GM19023 (cell line): Measurements from ENCODE around the gene ZNF358.

Experiments
- ATAC-seq: cut with Tn5 transposase; IDR thresholded peaks from one replicate; pipeline ENCODE4 v1.9.1; 2021; ENCODE audit warnings: mild to moderate bottlenecking, moderate library complexity; ENCODE audit not compliant: unreplicated experiment

The ZNF358 gene

DNA sequence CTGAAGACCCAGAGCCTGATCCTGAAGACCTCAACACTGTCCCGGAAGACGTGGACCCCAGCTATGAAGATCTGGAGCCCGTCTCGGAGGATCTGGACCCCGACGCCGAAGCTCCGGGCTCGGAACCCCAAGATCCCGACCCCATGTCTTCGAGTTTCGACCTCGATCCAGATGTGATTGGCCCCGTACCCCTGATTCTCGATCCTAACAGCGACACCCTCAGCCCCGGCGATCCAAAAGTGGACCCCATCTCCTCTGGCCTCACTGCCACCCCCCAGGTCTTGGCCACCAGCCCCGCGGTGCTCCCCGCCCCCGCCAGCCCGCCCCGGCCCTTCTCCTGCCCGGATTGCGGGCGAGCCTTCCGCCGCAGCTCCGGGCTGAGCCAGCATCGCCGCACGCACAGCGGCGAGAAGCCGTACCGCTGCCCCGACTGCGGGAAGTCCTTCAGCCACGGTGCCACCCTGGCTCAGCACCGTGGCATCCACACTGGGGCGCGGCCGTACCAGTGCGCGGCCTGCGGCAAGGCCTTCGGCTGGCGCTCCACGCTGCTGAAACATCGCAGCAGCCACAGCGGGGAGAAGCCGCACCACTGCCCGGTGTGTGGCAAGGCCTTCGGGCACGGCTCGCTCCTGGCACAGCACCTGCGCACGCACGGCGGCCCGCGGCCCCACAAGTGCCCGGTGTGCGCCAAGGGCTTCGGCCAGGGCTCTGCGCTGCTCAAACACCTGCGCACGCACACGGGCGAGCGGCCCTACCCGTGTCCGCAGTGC, 3.6 kb downstream of the ZNF358 start:
- no peak for ATAC-seq

DNA sequence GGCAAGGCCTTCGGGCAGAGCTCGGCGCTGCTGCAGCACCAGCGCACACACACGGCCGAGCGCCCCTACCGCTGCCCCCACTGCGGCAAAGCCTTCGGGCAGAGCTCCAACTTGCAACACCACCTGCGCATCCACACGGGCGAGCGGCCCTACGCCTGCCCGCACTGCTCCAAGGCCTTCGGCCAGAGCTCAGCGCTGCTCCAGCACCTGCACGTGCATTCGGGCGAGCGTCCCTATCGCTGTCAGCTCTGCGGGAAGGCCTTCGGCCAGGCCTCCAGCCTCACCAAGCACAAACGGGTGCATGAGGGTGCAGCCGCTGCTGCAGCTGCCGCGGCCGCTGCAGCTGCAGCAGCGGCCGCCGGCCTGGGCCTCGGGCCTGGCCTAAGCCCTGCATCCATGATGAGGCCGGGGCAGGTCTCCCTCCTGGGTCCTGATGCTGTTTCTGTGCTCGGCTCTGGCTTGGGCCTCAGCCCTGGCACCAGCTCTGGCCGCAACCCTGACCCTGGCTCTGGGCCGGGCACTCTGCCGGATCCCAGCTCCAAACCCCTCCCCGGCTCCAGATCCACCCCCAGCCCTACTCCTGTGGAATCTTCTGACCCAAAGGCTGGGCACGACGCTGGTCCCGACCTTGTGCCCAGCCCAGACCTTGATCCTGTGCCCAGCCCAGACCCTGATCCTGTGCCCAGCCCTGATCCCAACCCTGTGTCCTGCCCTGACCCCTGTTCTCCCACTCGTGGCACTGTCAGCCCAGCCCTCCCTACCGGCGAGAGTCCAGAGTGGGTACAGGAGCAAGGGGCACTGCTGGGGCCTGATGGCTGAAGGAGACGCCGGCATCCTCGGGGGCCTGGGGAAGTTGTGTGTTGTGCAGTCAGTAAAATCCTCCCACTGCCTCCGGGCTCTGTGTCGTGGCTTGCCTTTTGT, 4.5 kb downstream of the ZNF358 start:
- no peak for ATAC-seq

DNA sequence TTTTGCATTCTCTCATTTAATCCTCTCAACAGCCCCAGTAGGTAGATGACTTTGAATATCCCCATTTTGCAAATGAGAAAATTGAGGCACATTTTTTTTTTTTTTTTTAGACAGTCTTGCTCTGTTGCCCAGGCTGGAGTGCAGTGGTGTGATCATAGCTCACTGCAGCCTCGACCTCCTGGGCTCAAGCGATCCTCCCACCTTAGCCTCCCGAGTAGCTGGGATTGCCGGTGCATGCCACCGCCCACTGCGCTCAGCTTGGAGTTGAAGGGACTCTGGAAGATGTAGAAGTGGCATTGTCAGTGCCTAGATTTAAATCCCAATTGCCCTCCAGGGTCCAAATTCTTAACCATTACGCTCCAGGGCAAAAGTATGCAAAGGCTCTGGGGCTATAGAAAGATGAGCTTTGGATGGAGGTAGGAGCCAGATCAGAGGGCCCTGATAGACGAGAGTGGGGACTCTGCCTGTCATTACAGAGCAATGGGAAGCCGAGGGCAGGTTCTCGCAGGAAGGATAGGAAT, 5.7 kb downstream of the ZNF358 start:
- ATAC-seq: no peak

DNA sequence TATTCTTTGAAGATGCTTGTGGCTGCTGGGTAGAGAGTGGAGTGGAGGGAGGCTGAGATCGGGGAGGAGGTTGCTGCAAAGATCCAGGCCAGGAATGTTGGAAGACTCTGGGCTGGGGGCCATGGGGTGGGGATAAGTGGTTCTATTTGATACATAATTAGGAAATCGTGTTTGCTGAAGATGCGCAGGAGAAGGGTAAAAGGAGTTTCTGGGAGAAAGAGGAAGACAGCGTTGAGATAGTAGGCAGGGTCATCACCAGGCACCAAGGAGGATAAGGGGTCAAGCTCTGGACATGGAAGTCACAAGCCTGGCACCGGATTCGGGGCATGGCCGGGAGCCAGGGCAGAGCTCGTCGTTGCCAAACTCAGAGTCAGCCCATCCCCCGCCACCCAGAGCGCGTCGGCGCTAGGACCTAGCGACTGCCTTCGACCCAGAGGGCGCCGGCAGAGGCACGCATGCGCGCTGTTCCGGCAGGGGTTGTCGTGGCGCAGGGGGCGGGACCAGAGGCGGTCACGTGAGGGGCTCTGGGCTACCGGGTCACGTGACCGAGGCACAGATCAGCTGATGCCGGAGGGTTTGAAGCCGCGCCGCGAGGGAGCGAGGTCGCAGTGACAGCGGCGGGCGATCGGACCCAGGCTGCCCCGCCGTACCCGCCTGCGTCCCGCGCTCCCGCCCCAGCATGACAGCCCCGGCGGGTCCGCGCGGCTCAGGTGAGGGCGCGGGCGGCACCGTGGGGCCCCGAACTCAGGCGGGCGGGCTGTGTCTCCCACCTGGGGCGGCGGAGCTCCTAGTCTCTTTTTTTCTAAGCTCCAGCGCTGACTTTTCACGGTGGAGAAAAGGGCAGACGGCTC, 6.4 kb downstream of the ZNF358 start, which contains the start of gene MCOLN1:
Gene MCOLN1, plus strand, starts transcription at position 553 of the 851 bp plus-strand sequence. Its CDS starts 127 bp downstream, at position 680.
- ATAC-seq: peak; percentile 70

DNA sequence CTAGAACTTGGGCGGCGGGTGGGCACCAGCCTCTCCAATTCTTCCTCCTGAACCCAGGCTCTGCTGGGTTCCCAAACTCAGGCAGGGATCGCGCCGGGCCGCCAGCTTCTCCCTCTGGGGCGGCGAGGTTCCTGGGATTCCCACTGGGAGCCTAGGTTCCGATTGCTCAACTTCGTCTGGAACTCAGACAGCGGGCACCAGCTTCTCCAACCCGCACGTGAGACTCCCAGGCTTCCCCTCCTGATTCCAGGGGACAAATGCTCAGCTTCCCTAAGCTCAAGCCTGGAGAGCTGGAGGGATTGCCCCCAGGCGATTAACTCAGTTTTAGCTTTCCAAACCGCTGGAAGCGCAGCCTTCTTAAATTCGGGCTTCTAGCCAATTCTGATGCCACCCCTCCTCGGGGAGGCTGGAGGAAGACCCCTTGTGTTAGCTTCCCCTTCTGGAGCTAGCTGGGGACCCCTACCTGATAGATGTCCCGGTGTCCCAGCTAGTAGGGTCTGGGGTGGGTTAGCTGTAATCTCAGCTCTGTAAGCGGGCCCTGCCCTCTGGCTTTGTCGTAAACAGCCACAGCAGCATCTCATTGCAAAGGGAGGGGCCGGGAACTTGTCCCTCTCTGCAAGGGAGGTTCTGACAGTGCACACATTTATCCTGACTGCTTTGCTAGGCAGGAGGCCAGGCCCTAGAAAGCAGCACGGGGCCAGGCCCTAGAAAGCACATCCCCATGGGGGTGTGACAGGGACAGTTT, 7.2 kb downstream of the ZNF358 start:
- ATAC-seq: peak; percentile 4

DNA sequence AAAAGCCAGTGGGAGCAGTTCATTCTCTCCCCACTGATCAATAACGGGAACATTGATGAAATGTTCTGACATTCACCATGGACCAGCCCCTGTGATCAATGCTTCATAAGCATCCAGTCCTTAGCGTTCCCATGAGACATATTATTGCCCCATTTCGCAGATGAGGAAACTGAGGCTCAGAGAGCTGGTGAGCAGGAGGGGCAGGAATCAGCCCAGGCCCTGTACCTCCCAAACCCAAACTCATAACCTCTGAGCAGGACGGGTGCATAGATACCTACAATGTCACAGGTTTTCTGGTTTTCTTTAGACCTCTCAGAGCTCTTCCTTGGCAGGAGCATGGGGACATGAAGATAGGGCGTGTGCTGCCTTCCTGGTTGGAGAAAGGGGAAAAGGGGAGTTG, 8.6 kb downstream of the ZNF358 start:
- no peak for ATAC-seq

DNA sequence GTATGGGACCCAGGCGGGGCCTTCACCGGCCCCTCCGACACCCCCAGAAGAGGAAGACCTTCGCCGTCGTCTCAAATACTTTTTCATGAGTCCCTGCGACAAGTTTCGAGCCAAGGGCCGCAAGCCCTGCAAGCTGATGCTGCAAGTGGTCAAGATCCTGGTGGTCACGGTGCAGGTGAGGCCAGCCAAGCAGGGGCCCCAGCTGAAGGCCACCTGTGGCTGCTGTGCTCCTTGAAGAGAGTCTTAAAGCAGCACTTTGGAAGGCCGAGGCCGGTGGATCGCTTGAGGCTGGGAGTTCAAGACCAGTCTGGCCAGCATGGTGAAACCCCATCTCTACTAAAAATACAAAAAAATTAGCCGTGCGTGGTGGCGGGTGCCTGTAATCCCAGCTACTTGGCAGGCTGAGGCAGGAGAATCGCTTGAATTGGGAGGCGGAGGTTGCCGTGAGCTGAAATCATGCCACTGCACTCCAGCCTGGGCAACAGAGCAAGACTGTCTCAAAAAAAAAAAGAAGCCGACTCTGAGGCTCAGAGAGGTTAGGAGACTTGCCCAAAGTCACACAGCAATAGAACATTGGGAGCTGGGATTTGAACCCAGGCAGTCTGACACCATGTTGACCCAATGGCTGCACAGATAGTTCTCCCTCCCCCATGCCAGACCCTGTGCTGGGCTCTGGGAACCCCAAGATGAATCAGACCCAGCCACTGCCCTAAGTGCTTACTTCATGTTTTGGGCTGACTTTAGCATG, 9.3 kb downstream of the ZNF358 start:
- ATAC-seq: no peak

DNA sequence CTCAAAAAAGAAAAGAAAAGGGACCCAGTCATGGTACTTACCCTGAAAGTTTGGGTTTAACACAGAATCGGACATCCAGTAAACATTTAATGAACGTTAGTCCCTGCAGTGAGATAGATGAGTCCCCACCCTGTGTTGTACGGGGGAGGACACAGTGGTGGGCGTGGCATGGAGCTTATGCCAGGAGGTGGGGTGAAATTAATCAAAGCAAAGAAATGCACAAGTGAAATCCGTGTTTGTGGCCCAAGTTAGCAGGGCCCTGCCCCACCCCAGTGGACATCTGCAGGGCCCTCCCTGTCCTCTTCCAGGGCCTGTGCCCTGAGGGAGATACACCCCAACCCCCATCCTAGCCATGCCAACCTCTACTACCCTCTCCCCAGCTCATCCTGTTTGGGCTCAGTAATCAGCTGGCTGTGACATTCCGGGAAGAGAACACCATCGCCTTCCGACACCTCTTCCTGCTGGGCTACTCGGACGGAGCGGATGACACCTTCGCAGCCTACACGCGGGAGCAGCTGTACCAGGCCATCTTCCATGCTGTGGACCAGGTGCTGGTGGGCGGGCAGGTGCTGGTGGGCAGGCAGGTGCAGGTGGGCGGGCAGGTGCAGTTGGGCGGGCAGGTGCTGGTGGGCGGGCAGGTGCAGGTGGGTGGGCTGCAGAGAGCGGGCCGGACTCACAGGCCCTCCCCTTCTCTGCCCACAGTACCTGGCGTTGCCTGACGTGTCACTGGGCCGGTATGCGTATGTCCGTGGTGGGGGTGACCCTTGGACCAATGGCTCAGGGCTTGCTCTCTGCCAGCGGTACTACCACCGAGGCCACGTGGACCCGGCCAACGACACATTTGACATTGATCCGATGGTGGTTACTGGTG, 10.4 kb downstream of the ZNF358 start:
- no peak for ATAC-seq

DNA sequence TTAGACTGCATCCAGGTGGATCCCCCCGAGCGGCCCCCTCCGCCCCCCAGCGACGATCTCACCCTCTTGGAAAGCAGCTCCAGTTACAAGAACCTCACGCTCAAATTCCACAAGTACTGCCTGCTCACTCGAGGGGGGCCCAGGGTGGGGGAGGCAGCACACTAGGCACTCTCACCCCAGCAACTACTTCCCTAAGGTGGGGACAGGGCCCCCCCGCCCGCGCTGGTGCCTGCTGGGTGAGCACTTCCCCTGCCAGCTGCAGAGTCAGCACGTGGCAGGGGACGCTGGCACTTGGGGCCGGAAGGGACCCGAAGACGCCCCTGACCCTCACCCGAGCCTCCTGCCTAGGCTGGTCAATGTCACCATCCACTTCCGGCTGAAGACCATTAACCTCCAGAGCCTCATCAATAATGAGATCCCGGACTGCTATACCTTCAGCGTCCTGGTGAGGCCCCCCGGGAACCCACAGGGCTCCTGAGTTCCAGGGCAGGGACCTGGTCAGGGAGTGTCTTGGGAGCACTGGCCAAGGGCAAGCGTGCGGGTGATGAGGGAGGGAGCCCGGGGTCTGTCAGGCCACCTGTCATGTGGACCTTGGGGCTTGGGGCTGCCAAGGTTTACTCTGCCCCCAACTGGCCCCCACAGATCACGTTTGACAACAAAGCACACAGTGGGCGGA, 11.8 kb downstream of the ZNF358 start:
- ATAC-seq: no peak

DNA sequence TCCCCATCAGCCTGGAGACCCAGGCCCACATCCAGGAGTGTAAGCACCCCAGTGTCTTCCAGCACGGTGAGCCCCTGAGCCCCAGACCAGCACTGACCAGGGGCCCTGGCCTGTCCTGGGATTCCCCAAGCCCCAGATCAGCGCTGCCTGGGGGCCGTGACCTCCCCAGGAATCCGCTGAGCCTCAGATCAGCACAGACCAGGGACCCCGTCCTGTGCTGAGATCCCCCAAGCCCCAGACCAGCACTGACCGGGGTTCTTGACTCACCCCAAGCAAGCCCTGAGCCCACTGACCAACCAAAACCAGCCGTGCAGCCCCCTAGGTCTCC, 12.3 kb downstream of the ZNF358 start:
- ATAC-seq: no peak

DNA sequence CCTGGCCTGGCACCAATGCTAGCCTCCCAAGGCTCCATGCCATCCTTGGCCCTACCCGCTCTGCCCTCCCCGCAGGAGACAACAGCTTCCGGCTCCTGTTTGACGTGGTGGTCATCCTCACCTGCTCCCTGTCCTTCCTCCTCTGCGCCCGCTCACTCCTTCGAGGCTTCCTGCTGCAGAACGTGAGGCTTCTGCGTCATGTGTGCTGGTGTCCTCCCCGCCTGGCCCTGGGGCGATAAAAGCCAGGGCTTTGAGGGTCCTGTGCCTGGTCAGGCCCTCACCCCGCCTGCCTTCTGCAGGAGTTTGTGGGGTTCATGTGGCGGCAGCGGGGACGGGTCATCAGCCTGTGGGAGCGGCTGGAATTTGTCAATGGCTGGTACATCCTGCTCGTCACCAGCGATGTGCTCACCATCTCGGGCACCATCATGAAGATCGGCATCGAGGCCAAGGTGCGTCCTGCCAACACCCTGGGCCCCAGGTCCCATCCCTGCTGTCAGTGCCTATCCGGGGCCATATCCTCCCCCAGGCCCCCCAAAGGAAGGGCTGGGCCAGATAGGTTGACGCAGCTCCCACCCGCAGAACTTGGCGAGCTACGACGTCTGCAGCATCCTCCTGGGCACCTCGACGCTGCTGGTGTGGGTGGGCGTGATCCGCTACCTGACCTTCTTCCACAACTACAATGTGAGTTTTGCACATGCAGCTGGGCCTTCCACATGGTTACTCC, 12.8 kb downstream of the ZNF358 start:
- ATAC-seq: no peak

DNA sequence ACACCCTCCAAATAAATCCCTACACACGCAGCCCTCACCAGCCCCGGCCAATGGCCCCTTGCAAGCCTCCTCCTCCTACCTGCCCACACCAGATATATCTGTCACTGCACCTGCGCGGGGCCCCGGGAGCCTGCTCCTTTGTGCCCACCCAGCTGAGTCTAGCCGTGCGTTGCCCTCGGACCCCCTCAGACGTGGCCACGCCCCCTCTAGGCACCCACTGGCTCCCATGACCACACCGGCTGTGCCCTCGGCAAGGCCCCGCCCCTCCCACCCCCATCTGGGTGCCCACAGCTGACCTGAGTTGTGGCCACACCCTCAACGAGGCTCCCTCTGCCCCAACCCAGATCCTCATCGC, 13.3 kb downstream of the ZNF358 start:
- no peak for ATAC-seq

DNA sequence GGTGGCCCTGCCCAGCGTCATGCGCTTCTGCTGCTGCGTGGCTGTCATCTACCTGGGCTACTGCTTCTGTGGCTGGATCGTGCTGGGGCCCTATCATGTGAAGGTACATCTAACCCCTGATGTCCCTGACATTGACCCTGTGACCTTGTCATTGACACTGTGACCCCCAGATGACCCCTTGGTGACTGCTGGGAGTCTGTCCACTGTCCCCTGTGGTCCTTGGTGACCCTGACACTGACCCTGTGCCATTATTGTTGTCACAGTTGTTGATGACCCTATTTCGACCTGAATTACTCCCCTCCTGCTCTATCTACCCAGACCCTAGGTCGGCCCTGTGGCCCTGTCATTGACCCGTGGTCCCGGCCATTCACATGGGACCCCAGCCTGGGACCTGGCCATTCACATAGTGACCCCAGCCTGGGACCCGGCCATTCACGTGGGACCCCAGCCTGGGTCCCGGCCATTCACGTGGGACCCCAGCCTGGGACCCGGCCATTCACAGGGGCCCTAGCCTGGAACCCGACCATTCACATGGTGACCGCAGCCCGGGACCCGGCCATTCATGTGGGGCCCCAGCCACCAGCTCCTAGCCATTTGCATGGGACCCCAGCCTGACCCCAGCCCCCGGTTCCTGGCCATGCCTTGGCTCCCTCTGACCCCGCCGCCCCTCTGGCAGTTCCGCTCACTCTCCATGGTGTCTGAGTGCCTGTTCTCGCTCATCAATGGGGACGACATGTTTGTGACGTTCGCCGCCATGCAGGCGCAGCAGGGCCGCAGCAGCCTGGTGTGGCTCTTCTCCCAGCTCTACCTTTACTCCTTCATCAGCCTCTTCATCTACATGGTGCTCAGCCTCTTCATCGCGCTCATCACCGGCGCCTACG, 13.9 kb downstream of the ZNF358 start:
- ATAC-seq: no peak

DNA sequence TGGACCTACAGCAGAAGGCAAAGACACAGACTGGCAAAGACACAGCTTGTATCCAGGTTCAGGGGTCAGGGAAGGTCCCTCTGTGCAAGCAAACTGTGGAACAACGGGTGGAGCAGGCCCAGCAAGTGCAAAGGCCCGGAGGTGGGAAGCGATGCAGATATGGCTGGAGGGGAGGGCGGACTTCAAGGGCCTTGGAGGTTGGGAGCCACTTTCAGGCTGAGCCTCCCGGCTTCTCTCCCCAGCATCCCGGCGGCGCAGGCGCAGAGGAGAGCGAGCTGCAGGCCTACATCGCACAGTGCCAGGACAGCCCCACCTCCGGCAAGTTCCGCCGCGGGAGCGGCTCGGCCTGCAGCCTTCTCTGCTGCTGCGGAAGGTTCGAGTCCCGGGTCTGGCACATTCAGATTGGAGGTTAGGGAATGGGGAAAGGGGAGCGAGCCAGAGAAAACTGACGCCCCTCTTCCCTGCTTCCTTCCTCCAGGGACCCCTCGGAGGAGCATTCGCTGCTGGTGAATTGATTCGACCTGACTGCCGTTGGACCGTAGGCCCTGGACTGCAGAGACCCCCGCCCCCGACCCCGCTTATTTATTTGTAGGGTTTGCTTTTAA, 17.5 kb downstream of the ZNF358 start:
- ATAC-seq: no peak

DNA sequence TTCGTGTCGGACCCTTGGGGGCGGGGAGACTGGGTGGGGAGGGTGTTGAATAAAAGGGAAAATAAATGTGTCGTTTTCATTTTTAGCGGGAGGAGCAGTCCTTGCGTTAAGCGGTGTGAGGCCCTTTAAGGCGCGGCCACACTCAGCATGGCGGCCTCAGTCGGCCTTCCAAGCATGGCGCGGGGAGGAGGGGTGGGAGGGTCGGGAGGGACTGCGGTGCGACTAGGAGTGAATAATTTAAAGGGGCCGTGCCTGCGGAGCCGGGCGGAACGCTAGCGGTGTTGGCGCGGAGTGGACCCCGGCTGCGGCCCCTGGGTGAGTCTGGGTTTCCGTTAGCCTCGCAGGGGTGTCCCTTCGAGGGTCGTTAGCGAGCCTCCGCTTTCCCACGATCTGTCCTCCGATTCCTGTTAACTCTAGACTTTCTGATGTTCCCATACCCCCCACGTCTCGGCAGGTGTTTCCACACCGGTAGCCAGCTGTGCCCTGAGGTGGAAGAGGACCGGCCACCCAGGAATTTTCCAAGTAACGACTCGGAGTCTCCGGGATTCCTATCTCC, 18.1 kb downstream of the ZNF358 start:
- peak; percentile 33 for ATAC-seq
